OCI-LY3 (cell line): ENCODE measurements around the gene LRP4.
A peak's percentile ranks its signal among the peaks of the same experiment; 100 is the strongest.

Experiments used
- H2AFZ ChIP-seq: fragments of 200-600, 300-600 bp; shearing (Covaris generic); 2 replicates; pipeline ENCODE4 v1.6.0; 2014; ENCODE audit warnings: antibody characterized with exemption, low read depth, low read length
- H3K27ac ChIP-seq: fragments of 200-600, 300-600 bp; sonication (generic); 2 replicates; pipeline ENCODE4 v1.5.1; 2014; ENCODE audit warnings: mild to moderate bottlenecking, low read length, moderate library complexity, mixed read lengths
- H3K27me3 ChIP-seq: fragments of 200-600, 300-600 bp; sonication (generic); 2 replicates; pipeline ENCODE4 v1.6.1; 2014; ENCODE audit warnings: low read depth, low read length, mixed read lengths
- H3K36me3 ChIP-seq: fragments of 200-600, 300-600 bp; sonication (generic); replicated peaks from 2 replicates; pipeline ENCODE3; 2014; ENCODE audit warnings: low read depth, low read length, mixed read lengths
- H3K4me1 ChIP-seq: fragments of 300-600, 200-600 bp; sonication (generic); 2 replicates; pipeline ENCODE4 v1.6.1; 2014; ENCODE audit warnings: low read length, mixed read lengths
- H3K4me2 ChIP-seq: fragments of 200-600, 300-600 bp; sonication (generic); 2 replicates; pipeline ENCODE4 v1.6.1; 2014; ENCODE audit warnings: low read length, mixed read lengths
- H3K4me3 ChIP-seq: fragments of 300-600, 200-600 bp; sonication (generic); 2 replicates; pipeline ENCODE4 v1.5.1; 2014; ENCODE audit warnings: antibody characterized with exemption, mild to moderate bottlenecking, low read length, moderate library complexity
- H3K79me2 ChIP-seq: fragments of 300-600, 200-600 bp; shearing (Covaris generic); 2 replicates; pipeline ENCODE4 v1.6.1; 2014; ENCODE audit warnings: mild to moderate bottlenecking, low read length, mixed read lengths
- H3K9ac ChIP-seq: fragments of 300-600, 200-600 bp; shearing (Covaris generic); 2 replicates; pipeline ENCODE4 v1.6.0; 2014; ENCODE audit warnings: mild to moderate bottlenecking, low read length, moderate library complexity
- H3K9me3 ChIP-seq: fragments of 200-600, 300-600 bp; shearing (Covaris generic); 2 replicates; pipeline ENCODE4 v1.6.1; 2014; ENCODE audit warnings: low read length, mixed read lengths; ENCODE audit not compliant: insufficient read depth
- H4K20me1 ChIP-seq: fragments of 200-600, 300-600 bp; sonication (generic); 2 replicates; pipeline ENCODE4 v1.6.1; 2016; ENCODE audit warnings: low read length, mixed read lengths; ENCODE audit not compliant: insufficient read depth
- EZH2phosphoT487 ChIP-seq: fragments of 200-600 bp; shearing (Covaris generic); IDR thresholded peaks from 2 replicates; pipeline ENCODE4 v1.6.1; 2018; ENCODE audit warnings: antibody characterized with exemption, mixed run types, low read depth
- TF ChIP-seq, protein P1 (sequence below): fragments of 200-600, 300-600 bp; sonication (generic); IDR thresholded peaks from 2 replicates; pipeline ENCODE4 v1.5.1; 2014; ENCODE audit warnings: antibody characterized with exemption, low read length, low read depth

Gene LRP4

DNA sequence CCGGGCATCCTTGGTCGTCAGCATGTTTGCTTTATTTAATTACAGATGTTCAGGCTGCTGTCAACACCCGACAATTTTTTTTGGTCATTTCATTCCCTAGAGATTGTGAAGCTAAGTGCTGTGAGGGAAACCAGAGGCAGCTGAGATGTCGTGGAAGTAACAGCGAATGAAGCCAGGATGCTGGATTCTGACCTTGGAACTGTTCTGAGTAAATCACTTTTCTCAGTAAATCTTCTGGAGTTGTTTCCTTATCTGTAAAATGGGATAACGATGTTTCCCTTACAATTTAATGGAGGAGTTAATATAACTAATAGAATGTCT lies 71.9 kb downstream of the LRP4 start:
- Histone ChIP-seq H3K79me2 (peaks cover 46% of the 10 kb centered on the region), H3K9me3 (no peaks in the 10 kb centered on the region), H3K4me3 (peak overlapping the region; percentile 96), H3K27me3 (no peaks in the 10 kb centered on the region), H3K9ac (peak overlapping the region; percentile 88), H2AFZ (peak overlapping the region; percentile 90), H3K27ac (no peak overlapping the region), H3K4me1 (peaks cover 12% of the 10 kb centered on the region), H3K4me2 (peak overlapping the region; percentile 70), H3K36me3 (no peaks in the 10 kb centered on the region), H4K20me1 (peaks cover 29% of the 10 kb centered on the region)
- TF ChIP-seq, protein P1, sequence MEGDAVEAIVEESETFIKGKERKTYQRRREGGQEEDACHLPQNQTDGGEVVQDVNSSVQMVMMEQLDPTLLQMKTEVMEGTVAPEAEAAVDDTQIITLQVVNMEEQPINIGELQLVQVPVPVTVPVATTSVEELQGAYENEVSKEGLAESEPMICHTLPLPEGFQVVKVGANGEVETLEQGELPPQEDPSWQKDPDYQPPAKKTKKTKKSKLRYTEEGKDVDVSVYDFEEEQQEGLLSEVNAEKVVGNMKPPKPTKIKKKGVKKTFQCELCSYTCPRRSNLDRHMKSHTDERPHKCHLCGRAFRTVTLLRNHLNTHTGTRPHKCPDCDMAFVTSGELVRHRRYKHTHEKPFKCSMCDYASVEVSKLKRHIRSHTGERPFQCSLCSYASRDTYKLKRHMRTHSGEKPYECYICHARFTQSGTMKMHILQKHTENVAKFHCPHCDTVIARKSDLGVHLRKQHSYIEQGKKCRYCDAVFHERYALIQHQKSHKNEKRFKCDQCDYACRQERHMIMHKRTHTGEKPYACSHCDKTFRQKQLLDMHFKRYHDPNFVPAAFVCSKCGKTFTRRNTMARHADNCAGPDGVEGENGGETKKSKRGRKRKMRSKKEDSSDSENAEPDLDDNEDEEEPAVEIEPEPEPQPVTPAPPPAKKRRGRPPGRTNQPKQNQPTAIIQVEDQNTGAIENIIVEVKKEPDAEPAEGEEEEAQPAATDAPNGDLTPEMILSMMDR, result no peak
- TF ChIP-seq EZH2phosphoT487, result no peak

DNA sequence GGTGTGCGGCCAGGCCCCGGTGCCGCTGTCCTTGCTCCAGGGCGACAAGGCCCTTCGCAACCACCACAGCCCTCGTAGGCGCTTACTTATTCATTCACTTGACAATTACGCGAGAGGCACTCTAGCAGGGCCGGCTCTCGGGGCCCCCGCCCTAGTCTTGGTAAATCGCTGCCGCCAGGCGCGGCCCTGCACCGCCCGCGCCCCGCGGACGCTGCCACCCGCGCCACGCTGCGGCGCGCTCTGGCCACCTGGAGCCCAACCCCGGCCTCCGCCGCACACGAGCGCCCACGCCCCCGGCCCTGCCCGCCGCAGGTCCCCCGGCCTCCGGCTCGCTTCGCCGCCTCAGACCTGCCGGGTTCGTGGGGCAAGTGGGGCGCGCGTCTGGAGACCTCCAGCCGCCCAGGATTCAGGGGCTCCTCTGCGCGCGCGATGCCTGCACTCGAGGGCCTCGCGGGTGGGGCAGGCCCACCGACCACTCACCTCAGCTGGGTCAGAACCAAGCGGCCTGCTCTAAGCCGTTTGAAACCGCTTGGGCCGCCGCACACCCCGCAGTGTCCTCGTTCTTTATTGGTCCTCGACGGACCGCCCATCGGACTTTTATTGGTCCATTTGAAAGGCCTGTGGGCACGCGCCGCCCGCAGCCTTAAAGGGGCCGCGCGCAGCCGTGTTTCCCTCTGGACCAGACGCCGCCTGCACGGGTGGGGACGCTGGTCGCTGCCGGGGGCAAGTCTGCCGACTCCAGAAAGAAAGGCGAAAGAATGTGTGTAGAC lies 72.4 kb downstream of the LRP4 start, which contains the start of gene CKAP5:
CKAP5 (minus strand) TSS at position 541 of the 770 bp plus-strand sequence. CDS start 25,049 bp downstream, outside the sequence.
- peak within 1 kb of the TSS; percentile 91 for H3K4me2 ChIP-seq
- TF ChIP-seq EZH2phosphoT487, result no peak
- TF ChIP-seq, protein P1, result no peak
- H3K4me3 ChIP-seq, result peak within 1 kb of the TSS; percentile 96
- peaks cover 52% of the 10 kb centered on the region for H3K79me2 ChIP-seq
- no peaks in the 10 kb centered on the region for H3K9me3 ChIP-seq
- H3K27ac ChIP-seq, result peak within 1 kb of the TSS; percentile 57
- no peaks in the 10 kb centered on the region for H3K27me3 ChIP-seq
- no peaks in the 10 kb centered on the region for H3K36me3 ChIP-seq
- H4K20me1 ChIP-seq, result peaks cover 34% of the 10 kb centered on the region
- H3K9ac ChIP-seq, result peak within 1 kb of the TSS; percentile 88
- peak within 1 kb of the TSS; percentile 90 for H2AFZ ChIP-seq
- peaks cover 12% of the 10 kb centered on the region for H3K4me1 ChIP-seq

DNA sequence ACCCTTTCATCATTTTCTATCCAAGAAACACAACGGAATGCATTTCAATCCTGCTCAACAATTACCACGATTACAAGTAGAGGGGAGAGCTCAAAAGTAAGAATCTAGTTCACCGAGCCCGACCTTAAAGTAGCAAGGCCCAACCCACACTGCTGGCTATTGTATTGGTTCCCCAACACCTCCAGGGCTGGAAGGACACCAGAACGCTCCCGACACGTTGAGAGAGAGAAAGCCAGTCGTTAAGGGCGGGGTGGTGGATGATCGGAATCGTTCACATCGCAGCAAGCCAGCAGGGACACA lies 73.0 kb downstream of the LRP4 start:
- Histone ChIP-seq H3K9me3 (no peaks in the 10 kb centered on the region), H3K36me3 (no peaks in the 10 kb centered on the region), H3K4me2 (peak overlapping the region; percentile 91), H3K9ac (peak overlapping the region; percentile 88), H3K27me3 (no peaks in the 10 kb centered on the region), H2AFZ (no peak overlapping the region), H3K4me3 (peak overlapping the region; percentile 96), H4K20me1 (peaks cover 38% of the 10 kb centered on the region), H3K4me1 (peaks cover 12% of the 10 kb centered on the region), H3K79me2 (peaks cover 57% of the 10 kb centered on the region), H3K27ac (peak overlapping the region; percentile 57)
- no peak for TF ChIP-seq EZH2phosphoT487
- TF ChIP-seq, protein P1, result no peak

DNA sequence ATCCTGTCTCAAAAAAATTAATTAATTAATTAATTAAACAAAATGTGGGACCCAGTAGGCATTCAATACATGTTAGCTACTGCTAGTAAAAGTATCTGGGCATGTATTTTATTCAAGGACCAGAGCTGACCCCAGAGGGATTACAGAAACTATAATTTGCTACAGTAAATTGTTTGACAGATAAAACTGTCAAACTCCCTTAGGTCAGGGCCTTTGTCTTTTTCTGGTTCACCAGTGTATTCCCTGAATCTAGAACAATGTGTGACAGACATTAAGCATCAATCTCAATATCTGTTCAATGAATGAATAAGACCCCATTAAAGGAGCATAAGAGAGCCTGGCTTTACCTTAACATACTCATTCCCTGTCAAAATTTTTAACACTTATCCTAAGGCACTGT lies 78.2 kb downstream of the LRP4 start:
- no peak overlapping the region for H3K4me3 ChIP-seq
- H2AFZ ChIP-seq, result no peak overlapping the region
- H3K4me1 ChIP-seq, result peaks cover 7% of the 10 kb centered on the region
- H3K9me3 ChIP-seq, result no peaks in the 10 kb centered on the region
- no peaks in the 10 kb centered on the region for H3K27me3 ChIP-seq
- no peaks in the 10 kb centered on the region for H3K36me3 ChIP-seq
- no peak for TF ChIP-seq EZH2phosphoT487
- TF ChIP-seq, protein P1, result no peak
- peaks cover 100% of the 10 kb centered on the region for H3K79me2 ChIP-seq
- H4K20me1 ChIP-seq, result peaks cover 83% of the 10 kb centered on the region
- H3K9ac ChIP-seq, result no peak overlapping the region
- no peak overlapping the region for H3K27ac ChIP-seq
- no peak overlapping the region for H3K4me2 ChIP-seq
